HG02588 (cell line): ENCODE results near the gene KCNJ12.
"Not testable (repeated sequence)": the region's sequence is repeated elsewhere in the genome, so short reads cannot be mapped to it uniquely, and the experiment has no call there.

Experiments
- ATAC-seq: cut with Tn5 transposase; IDR thresholded peaks from one replicate; pipeline ENCODE4 v1.9.1; 2021; ENCODE audit warnings: mild to moderate bottlenecking, moderate library complexity; ENCODE audit not compliant: unreplicated experiment

The KCNJ12 gene

DNA sequence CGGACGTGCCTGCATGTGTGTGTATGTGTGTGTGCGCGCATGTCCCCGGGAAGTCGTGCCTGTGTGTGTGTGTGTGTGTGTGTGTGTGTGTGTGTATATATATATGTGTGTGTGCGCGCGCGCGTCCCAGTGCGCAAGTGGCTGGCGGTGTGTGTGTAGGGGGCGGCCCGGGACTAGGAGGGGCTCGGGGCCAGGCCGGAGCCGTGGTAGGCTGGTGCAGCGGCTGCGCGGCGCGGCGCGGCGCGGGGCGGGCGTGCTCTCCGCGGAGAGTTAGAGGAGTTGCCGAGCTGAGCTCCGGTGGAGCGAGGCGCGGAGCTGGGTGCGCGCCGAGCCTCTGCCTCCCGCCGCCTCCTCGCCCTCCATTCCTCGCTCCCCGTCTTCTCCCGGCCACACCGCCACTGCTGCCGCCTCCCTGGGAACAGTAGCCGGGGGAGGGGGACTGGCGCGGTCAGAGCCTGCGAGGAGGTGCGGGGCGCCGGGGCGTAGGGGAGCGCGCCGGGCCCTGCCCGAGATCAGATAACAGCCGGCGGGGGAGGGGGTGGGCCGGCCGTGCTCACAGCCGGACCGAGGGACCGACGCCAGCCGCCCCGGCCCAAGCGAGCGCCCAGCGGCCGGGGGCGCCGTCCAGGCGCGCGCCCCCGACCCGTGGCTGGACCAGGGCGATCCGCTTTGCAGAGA is at the start of gene KCNJ12:
Gene KCNJ12, plus strand, starts transcription at position 277 of the 678 bp plus-strand sequence. CDS start 38,986 bp downstream, outside the sequence.
- no peak for ATAC-seq

DNA sequence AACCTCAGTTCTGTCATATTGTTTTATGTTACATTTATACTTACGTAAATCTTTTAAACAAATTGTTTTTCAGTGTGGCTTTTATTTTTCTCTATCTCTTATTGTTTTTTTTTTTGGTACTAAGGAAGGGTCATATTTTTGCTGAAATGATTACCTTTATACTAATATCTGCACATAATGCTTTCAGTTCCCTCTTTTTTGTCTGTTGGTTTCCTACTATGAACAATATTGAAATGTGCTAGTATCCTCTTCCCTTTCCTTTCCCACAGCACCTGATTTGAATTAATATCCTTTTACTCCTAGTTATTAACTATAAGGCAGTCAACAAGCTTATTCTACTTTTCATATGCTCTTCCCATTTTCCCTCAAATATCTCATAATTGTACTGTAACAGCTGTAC is 48.2 kb upstream of the KCNJ12 start:
- ATAC-seq = not testable (repeated sequence)

DNA sequence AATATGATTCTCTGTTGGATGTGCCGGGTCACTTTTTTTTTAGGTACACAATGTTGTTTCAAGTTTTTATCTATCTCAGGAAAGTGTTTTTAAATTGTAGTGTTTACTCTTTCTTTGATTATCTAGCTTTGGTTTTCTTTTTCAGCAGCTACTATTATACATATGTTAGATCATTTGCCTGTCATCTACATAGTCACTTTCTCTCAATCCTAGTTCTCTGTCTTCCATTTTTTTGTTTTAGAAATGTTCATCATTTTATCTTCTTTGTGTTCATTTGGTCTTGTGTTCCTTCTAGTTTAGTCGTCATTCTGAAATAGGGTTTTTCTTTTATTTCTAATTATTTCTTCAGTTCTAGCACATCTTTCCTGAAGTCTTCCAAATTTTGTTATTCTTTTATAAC is 47.4 kb upstream of the KCNJ12 start:
- not testable (repeated sequence) for ATAC-seq

DNA sequence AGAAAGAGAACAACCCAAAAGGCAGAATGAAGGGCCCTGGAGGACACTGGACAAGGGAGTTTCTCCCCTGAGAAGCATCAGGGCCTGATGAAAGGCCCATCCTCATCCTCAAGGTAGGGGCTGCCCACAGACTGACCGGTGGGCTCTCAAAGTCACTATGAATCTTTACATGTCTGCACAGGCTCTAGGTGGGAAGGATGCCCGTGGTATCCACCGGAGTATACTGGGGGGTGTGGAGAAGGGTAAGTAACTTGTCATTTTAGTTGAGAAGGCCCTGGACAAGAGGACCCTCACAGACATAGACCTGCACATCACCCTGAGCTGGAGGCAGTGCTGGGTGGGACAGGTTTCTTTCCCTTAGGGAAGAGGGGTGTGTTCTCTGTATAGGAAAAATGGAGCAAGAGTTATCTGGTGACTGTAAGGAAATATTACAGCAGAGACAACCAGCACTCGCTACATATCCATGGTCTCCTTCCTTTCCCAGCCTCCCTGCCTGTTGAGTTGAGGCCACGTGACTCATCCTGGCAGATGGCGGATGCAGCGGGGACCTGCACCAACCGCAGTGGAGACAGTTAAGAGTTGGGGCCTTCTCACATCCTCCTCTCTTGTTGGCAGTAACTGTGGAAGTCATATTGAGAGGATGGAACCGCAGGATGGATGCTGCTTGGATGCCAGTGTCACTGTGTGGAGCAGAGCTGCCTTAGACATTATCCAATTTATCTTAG is 45.6 kb upstream of the KCNJ12 start:
- no peak for ATAC-seq

DNA sequence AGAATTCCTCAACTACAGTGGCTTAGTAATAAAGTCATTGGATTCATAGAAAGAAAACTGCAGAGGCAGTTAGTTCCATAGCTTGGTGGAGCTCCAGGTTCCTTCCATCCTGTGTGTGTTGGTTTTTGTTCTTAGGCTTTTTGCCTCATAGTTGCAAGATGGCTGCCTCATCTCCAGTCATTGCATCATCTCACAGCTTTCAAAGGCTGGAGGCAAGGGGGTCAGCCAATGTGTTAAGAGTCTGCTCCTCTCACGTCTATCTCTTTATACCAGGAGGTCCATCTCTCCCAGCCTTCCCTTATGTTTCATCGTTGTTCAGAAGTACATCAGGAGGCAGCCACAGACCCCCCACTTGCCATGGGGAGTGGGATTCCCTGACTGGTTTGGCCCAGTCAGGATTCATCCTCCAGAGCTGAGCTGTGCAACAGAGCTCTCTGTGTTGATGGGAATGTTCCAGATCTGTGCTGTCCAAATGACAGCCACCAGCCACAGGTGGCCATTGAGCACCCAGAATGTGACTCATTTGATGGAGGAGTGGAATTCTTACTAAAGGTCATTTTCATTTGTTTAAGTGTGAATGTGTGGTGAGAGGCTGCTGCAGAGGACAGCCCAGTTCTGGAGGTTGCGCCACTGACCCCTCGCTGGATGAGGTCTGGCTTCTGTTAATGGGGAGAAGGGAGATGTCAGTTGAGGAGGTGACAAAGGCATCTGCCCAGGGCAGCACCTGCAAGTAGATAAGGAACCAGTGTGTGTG is 39.4 kb upstream of the KCNJ12 start:
- ATAC-seq = not testable (repeated sequence)

DNA sequence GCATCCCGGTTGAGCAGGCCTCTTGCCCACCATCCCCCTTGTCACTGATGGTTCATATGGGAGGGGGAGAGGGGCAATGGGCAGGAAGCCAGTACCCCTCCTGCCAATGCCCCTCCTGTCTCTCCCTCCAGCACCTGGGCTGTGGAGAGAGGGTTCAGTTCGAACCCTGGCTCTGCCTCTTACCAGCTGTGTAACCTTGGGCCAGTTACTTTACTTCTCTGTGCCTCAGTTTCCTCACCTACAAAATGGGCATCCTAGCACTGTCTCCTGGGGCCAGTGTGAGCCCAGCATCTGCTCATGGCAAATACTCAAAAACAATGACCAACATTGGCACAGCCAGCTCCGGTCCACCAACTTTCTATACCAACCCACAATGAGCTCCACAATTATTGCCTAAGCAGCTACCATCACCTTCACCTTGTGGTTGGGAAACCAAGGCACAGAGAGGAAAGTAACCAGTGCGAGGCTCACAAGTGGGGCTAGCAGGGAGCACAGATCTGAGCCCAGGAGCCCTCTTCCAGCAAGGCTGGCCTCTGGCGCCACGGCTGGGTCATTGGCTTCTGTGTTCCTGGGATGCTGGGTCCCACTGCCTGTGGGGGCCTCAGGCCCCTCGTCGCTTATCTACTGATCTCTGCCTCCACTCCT is 38.1 kb upstream of the KCNJ12 start:
- ATAC-seq = not testable (repeated sequence)

DNA sequence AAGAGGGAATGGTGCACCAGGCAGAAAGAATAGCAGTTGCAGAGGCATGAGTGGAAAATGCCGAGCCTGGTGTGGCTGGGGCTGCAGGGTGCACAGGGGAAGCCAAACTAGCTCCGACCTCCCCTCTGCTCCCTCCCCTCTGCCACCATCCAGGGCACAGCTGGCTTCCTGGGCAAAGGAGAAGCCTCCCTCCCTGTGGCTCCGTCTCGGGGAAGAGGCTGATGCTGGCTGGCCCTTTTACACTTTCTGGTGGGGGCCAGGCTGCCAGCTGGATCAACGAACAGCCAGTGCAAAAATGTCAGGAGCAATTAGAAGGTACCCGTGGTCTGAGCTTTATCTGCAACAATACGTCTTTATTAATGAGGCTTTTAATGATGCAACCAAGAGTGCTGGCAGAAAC is 37.1 kb upstream of the KCNJ12 start:
- no peak for ATAC-seq

DNA sequence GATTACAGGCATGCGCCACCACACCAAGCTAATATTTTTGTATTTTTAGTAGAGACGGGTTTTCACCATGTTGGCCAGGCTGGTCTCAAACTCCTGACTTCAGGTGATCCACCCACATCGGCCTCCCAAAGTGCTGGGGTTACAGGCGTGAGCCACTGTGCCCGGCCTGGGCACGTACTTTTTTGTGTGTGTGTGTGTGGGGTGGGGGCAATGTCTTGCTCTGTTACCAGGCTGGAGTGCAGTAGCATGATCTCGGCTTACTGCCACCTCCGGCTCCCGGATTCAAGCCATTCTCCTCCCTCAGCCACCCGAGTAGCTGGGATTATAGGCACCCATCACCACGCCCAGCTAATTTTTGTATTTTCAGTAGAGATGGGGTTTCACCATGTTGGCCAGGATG is 36.6 kb upstream of the KCNJ12 start:
- ATAC-seq = not testable (repeated sequence)

DNA sequence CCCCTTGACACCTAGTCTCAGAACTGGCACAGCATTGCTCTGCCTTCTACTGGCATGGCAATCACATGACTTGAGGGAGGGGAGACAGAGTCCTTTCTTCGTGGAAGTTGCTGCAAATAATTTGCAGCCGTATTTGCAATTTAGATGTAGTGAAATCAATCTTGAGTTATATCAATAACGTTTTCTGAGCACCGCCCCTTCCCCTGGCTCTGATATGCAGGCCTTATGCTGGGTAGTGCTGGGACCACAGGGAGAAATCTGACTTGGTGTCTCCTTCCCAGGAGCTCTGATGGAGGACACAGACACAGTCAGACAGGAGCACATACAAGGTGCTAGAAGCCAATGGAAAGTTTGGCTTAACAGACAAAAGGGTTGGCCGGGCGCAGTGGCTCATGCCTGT is 35.8 kb upstream of the KCNJ12 start:
- ATAC-seq = not testable (repeated sequence)

DNA sequence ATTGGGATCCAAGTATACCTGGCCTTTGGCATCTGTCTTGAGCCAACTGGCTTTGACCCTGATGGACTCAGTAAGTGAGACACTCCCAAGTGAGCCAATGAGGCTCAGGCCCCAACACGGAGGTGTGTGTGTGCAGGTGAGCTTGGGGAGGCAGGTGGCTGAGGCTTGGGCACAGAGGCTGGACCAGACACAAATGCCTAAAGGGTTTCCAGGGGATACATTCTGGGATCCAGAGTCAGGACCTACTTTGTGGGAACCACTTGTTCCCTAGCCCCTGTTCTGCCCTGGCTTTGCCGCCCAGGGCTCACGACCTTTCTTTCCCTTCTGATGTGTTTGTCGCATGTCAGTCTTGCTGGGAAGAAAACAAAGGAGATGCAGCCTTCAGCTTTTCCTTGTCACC is 34.9 kb upstream of the KCNJ12 start:
- ATAC-seq = not testable (repeated sequence)

DNA sequence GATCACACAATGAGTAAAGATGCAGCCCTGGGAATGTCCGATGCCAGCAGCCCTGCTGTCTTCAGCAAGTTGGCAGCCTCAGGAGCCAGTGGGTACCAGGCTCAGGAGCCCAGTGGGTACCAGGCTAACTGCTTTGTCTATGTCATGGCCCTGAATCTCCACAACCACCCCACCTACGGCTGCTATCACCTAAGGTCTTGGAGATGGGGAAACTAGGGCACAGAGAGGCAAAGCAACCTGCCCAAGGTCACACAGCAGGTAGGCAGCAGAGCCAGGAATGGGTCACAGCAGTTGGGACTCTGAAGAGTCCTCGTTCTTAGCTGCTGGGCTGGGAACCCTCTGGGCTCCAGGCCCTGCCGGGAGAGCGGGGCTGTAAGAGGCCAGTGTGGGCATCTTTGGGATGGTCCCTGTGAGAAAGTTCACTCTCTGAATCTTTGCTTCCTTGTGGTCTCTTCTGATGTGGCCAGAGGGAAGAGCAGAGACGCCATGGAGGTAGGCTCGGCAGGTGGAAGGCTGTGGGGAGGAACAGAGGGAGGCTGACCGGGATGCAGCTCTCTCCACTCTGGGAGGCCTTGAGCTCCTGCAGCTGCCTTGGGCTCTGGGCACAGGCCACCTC is 34.1 kb upstream of the KCNJ12 start:
- ATAC-seq = not testable (repeated sequence)

DNA sequence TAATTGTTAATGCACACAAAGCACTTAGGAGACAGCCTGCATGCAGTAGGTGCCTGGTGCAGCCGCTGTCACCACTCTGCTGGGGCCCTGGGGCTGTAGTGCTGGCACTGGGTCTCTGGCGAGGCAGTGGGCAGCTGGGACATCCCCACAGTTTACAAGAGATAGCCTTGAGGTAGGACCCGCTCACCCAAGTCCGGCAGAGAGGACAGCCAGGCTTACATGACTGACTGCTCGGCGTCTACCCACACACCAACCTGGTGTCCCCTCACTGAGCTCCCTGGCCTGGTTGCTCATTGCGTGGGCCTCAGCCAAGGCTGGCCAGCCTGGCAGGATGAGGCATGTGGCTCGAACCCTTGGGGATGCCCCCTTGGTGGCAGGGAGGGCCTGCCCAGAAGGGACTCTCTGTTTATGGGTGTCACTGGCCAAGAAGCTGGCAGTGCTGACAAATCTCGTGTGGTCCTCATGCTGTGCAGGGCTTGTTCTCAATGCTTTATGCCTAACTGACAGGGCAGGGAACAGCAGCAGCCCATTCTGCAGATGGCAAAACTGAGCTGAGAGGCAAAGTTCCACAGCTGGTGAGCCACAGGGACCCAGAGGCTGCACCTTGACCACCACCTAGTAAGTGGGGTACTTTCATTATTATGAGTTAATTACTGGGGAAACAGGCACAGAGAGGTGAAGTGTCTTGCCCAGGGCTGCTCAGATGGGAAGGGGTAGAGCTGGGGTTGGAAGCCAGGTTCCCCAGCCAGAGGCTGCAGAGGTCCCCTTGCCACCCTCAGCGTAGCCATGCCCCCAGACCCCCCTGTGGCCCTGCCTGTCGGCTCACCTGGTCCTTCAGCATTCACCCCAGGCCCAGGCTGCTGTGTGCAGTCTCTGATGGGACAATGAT is 32.9 kb upstream of the KCNJ12 start:
- ATAC-seq = not testable (repeated sequence)

DNA sequence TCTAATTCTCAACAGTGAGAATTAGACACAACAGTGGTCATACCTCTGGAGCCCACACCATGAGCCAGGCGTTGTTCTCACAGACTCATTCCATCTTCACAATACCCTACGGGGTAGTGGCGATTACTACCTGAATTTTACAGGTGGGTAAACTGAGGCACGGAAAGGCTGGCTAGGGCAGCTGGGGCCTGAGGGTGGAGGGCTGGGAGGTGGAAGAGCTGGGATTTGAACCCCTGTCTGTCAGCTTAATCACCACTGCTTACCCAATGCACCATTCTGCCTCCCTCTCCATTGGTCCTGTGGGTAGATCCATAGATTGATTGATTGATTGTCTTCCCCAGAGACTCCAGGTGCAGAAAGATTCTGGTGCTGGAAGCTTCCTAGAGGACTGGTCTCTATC is 31.4 kb upstream of the KCNJ12 start:
- ATAC-seq = not testable (repeated sequence)

DNA sequence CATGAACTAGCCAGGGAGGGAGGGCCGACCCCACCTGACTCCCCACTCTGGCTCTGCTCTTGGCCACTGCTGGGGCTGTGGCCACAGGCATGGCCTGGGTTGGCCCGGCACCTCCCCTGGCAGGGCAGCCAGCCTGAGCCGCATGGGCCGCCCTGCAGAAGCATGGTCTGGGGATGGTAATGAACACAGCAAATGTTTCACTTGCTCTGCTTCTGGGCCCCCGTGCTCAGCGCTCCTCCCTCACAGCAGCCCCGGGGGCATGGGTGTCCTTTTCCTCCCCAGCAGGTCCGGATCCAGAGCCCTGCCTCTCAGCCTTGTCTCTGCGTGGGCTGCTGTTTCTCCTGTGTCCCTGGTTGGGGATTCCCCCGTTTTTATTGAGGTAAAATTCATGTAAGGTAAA is 30.9 kb upstream of the KCNJ12 start:
- no peak for ATAC-seq

DNA sequence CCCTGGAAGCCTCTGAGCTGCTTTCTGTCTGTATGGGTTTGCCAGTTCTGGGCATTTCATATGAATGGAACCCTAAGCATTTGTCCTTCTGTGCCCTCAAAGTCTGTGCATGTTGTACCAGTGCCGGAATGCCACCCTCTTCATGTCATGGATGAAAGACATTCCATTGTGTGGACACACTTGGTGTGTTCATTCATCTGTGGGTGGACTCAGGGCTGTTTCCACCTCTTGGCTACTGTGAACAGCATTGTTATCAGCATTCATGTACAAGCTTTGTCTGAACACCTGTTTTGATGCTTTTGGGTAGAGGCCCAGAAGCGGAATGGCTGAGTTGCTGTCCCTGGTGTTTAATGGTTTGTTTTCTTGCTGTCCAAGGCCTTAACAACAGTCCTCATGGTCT is 30.1 kb upstream of the KCNJ12 start:
- ATAC-seq = not testable (repeated sequence)

DNA sequence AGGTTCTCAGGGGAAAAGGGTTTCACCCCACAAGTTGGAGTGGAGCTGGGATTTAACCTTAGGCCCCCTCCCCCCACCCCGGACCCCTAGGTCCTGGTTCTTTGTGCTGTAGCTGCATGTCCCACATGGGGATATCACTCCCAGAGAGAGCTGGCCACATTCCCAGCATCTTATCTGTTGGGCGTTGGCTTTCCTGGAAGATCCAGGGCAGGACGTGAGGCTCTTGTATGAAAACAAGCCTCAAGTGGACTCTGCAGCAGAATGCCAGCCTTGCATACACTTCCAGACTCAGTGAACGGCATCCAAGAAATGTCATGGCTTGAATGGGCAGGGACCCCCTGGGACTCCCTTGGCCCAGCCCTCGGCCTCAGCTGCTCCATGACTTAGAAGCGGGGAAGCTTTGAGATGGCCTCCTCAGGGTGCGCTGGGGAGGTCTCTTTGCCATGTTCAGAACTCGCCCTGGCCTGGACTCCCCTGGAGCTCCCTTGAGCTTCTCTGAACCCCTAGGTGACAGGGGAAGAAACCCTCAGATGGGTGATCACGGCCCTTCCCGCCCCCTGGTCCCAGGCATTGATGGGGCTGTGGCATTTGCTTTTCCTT is 29.4 kb upstream of the KCNJ12 start:
- ATAC-seq = not testable (repeated sequence)

DNA sequence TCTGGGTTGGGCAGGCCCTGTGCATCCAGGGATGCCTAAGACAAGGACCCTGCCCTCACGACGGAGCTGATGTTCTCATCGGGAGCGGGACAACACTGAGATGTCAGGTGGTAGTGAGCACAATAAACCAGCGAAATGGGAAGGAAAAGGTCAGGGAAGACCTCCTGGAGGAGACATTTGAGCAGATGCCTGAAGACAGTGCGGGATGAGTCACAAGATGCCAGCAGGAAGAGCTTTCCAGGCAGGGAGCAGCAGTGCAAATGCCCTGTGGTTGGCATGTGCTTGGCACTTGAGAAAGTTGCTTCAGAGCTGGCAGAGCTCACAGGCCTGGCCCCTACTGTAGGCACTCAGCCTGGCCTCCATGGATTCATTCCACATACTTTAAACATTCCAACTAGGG is 28.5 kb upstream of the KCNJ12 start:
- not testable (repeated sequence) for ATAC-seq

DNA sequence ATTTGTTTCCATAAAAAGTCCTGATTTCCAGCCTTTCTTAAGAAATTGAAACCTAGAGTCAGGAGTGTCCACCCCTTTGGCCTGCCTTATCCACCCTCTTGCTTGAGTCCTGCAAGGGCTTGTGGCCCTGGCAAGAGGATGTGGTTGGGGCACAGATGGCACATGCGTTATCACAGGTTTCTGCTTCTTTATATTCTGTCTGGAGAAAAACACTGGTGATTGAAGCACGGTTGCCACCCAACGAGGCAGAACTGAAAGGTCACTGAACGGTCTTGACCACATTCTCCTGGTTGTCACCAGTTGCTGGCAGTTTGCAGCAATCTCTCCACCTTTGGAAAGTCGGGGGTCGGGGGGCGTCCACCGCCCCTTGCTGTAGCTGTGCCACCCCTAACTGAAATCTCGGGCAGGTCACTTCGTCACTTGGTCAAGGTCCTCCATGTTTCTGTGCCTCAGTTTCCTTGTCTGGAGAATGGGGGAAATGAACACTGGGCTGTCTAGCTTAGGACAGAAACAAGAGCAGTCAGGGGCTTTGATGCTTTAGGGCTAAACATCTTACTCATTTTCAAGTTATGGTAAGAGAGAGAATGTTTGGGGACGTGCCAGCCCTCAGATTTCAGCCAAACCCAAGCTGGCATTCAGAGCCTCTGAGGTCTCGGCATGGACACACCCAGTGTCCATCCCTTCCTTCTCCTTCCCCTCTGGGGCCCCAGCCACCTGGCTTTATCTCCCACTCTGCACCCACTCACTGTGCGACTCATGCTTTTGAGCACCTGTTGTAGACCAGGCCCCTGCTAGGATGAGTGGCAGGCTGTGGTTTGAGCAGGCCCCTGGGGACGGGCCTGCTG is 27.9 kb upstream of the KCNJ12 start:
- ATAC-seq = peak; percentile 56

DNA sequence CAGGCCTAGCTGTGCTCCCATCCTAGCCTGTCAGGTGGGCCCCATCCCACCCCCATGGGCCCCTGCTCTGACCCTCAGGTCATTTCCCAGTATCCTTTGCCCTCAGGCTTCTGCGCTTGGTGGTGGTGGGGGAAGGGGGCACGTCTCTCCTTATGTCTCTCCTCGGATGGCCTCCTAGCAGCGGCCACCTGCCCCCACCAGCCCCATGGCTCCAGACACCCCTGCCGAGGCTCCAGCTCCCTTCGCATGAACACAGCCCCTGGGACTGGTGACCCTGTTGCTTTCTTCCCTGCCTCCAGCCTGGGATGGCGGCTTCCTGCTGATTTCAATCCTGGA is 27.3 kb upstream of the KCNJ12 start:
- not testable (repeated sequence) for ATAC-seq
